Glomerular visceral epithelial cell (primary cell): ENCODE measurements around the gene NFASC.

Experiments used
- DNase-seq: peaks from one replicate; pipeline ENCODE4 v3.0.0-alpha.2; 2016; ENCODE audit errors: extremely low spot score

NFASC gene

GRCh38 chr1:205041998-205042910 lies 171.6 kb downstream of the NFASC start:
- no peak for DNase-seq

- DNase-seq: no peak
These were observed 172.5 kb downstream of the NFASC start, which contains the start of gene CNTN2 for GRCh38 chr1:205042911-205043806. Gene CNTN2, plus strand, starts transcription at chr1:205043212. Its CDS starts 9,974 bp downstream, at chr1:205053186.

- no peak for DNase-seq
These were observed 173.2 kb downstream of the NFASC start for GRCh38 chr1:205043866-205044265.

GRCh38 chr1:205044741-205045140 lies 174.1 kb downstream of the NFASC start:
- no peak for DNase-seq

- no peak for DNase-seq
These were observed 174.5 kb downstream of the NFASC start for GRCh38 chr1:205045146-205045545.

GRCh38 chr1:205046870-205047269 lies 176.2 kb downstream of the NFASC start:
- no peak for DNase-seq

GRCh38 chr1:205047764-205048231 lies 177.1 kb downstream of the NFASC start:
- DNase-seq: no peak

GRCh38 chr1:205048382-205048781 lies 177.7 kb downstream of the NFASC start:
- DNase-seq: no peak

GRCh38 chr1:205049479-205049878 lies 178.8 kb downstream of the NFASC start:
- DNase-seq: no peak

- no peak for DNase-seq
These were observed 182.0 kb downstream of the NFASC start for GRCh38 chr1:205052690-205053089.

- no peak for DNase-seq
These were observed 182.6 kb downstream of the NFASC start for GRCh38 chr1:205053296-205053695.

- DNase-seq: no peak
These were observed 183.4 kb downstream of the NFASC start for GRCh38 chr1:205054013-205054412.

GRCh38 chr1:205056188-205056611 lies 185.5 kb downstream of the NFASC start:
- DNase-seq: no peak

GRCh38 chr1:205056956-205057568 lies 186.4 kb downstream of the NFASC start:
- no peak for DNase-seq

- DNase-seq: no peak
These were observed 187.3 kb downstream of the NFASC start for GRCh38 chr1:205057808-205058575.

GRCh38 chr1:205058853-205059252 lies 188.2 kb downstream of the NFASC start:
- no peak for DNase-seq

- no peak for DNase-seq
These were observed 189.0 kb downstream of the NFASC start for GRCh38 chr1:205059660-205060059.

- no peak for DNase-seq
These were observed 190.1 kb downstream of the NFASC start for GRCh38 chr1:205060746-205061145.

GRCh38 chr1:205061227-205061626 lies 190.6 kb downstream of the NFASC start:
- DNase-seq: no peak

GRCh38 chr1:205061665-205062069 lies 191.0 kb downstream of the NFASC start:
- peak; percentile 68 for DNase-seq

GRCh38 chr1:205062319-205062718 lies 191.7 kb downstream of the NFASC start:
- DNase-seq: no peak
